H9 (cell line): Measurements from ENCODE around the gene MTCL1. TPM values are rescaled to one million over a fixed set of nuclear protein-coding genes. Genes with fewer than 3 reads are reported as not detected.

Experiments
- DNase-seq: peaks from one replicate; pipeline ENCODE4 v3.0.0-alpha.2; 2017
- H2AFZ ChIP-seq: one replicate; pipeline ENCODE4 v1.6.1; 2013; ENCODE audit warnings: mild to moderate bottlenecking, low read length, control low read depth, moderate library complexity
- H2AK5ac ChIP-seq: 2 replicates; pipeline ENCODE4 v1.6.1; 2013; ENCODE audit warnings: low read length, control low read depth, mixed read lengths; ENCODE audit not compliant: insufficient read length
- H2BK120ac ChIP-seq: one replicate; pipeline ENCODE4 v1.6.1; 2013; ENCODE audit warnings: low read depth, mild to moderate bottlenecking, low read length, control low read depth, inconsistent platforms; ENCODE audit not compliant: poor library complexity, severe bottlenecking
- H2BK12ac ChIP-seq: 2 replicates; pipeline ENCODE4 v1.6.1; 2013; ENCODE audit warnings: low read length, control low read depth, mixed read lengths, low read depth; ENCODE audit not compliant: insufficient read length
- H2BK15ac ChIP-seq: 2 replicates; pipeline ENCODE4 v1.6.1; 2013; ENCODE audit warnings: low read depth, low read length, control low read depth
- H2BK20ac ChIP-seq: one replicate; pipeline ENCODE4 v1.6.1; 2013; ENCODE audit warnings: low read depth, mild to moderate bottlenecking, low read length, control low read depth, inconsistent platforms; ENCODE audit not compliant: poor library complexity, severe bottlenecking
- H2BK5ac ChIP-seq: 2 replicates; pipeline ENCODE4 v1.6.1; 2013; ENCODE audit warnings: low read length, control low read depth, mixed read lengths; ENCODE audit not compliant: insufficient read length
- H3K14ac ChIP-seq: 2 replicates; pipeline ENCODE4 v1.6.1; 2013; ENCODE audit warnings: low read length, control low read depth; ENCODE audit not compliant: insufficient read depth
- H3K18ac ChIP-seq: 2 replicates; pipeline ENCODE4 v1.6.1; 2013; ENCODE audit warnings: low read depth, mild to moderate bottlenecking, mixed read lengths, low read length, control low read depth; ENCODE audit not compliant: insufficient read length
- H3K23ac ChIP-seq: 2 replicates; pipeline ENCODE4 v1.6.1; 2013; ENCODE audit warnings: low read length, control low read depth, mixed read lengths, low read depth; ENCODE audit not compliant: insufficient read length
- H3K23me2 ChIP-seq: 2 replicates; pipeline ENCODE4 v1.6.1; 2013; ENCODE audit warnings: low read depth, mild to moderate bottlenecking, mixed read lengths, low read length, control low read depth; ENCODE audit not compliant: insufficient read length, poor library complexity, severe bottlenecking
- H3K27ac ChIP-seq: 2 replicates; pipeline ENCODE4 v1.5.1; 2013; ENCODE audit warnings: low read length, control low read depth, mixed read lengths, low read depth; ENCODE audit not compliant: insufficient read length
- H3K27me3 ChIP-seq: 2 replicates; pipeline ENCODE4 v1.6.1; 2013; ENCODE audit warnings: low read length, control low read depth, inconsistent platforms; ENCODE audit not compliant: insufficient read depth
- H3K4ac ChIP-seq: 2 replicates; pipeline ENCODE4 v1.6.1; 2013; ENCODE audit warnings: low read depth, mild to moderate bottlenecking, control low read depth, inconsistent platforms, low read length, moderate library complexity
- H3K4me1 ChIP-seq: 2 replicates; pipeline ENCODE4 v1.6.1; 2013; ENCODE audit warnings: low read length, control low read depth, inconsistent platforms; ENCODE audit not compliant: insufficient read depth
- H3K4me2 ChIP-seq: 2 replicates; pipeline ENCODE4 v1.6.1; 2013; ENCODE audit warnings: low read length, control low read depth, mixed read lengths; ENCODE audit not compliant: insufficient read length, insufficient read depth
- H3K56ac ChIP-seq: 2 replicates; pipeline ENCODE4 v1.6.1; 2013; ENCODE audit warnings: low read depth, mild to moderate bottlenecking, mixed read lengths, low read length, control low read depth; ENCODE audit not compliant: insufficient read length
- H3K79me1 ChIP-seq: 2 replicates; pipeline ENCODE4 v1.6.1; 2013; ENCODE audit warnings: low read depth, mild to moderate bottlenecking, moderate library complexity, low read length, control low read depth, inconsistent platforms; ENCODE audit not compliant: insufficient read depth, poor library complexity, severe bottlenecking
- H3K79me2 ChIP-seq: 2 replicates; pipeline ENCODE4 v1.6.1; 2013; ENCODE audit warnings: low read length, control low read depth, inconsistent platforms; ENCODE audit not compliant: insufficient read depth
- H3K9ac ChIP-seq: 2 replicates; pipeline ENCODE4 v1.6.1; 2013; ENCODE audit warnings: low read length, control low read depth, mixed read lengths; ENCODE audit not compliant: insufficient read length; ENCODE audit errors: extremely low read depth
- H3K9me3 ChIP-seq: one replicate; pipeline ENCODE4 v1.6.1; 2013; ENCODE audit warnings: low read depth, low read length, inconsistent platforms; ENCODE audit not compliant: control insufficient read depth
- H3T11ph ChIP-seq: one replicate; pipeline ENCODE4 v1.6.1; 2013; ENCODE audit warnings: mild to moderate bottlenecking, low read length, control low read depth, inconsistent platforms
- H4K20me1 ChIP-seq: one replicate; pipeline ENCODE4 v1.6.1; 2013; ENCODE audit not compliant: control insufficient read depth, insufficient read length, insufficient read depth
- H4K5ac ChIP-seq: 2 replicates; pipeline ENCODE4 v1.6.1; 2013; ENCODE audit warnings: low read depth, mild to moderate bottlenecking, mixed read lengths, low read length, control low read depth; ENCODE audit not compliant: insufficient read length
- H4K8ac ChIP-seq: replicated peaks from 2 replicates; pipeline ENCODE4 v1.6.1; 2013; ENCODE audit warnings: low read length, control low read depth, mixed read lengths, low read depth; ENCODE audit not compliant: insufficient read length
- H4K91ac ChIP-seq: 2 replicates; pipeline ENCODE4 v1.6.1; 2013; ENCODE audit warnings: low read depth, mild to moderate bottlenecking, moderate library complexity, mixed read lengths, low read length, control low read depth; ENCODE audit not compliant: insufficient read length
- H3K27ac Mint-ChIP-seq, 3 experiments: 2 replicates in 2 of 3; 3 replicates in 1 of 3; pipeline ENCODE4 v1.8.0; 2020 to 2021; ENCODE audit warnings: mixed read lengths in 3 of 3, mild to moderate bottlenecking in 1 of 3, moderate library complexity in 1 of 3
- H3K27me3 Mint-ChIP-seq: 2 replicates; pipeline ENCODE4 v1.8.0; 2021; ENCODE audit warnings: low read depth, mild to moderate bottlenecking, moderate library complexity, mixed read lengths
- H3K36me3 Mint-ChIP-seq, 3 experiments: 2 replicates in 2 of 3; 3 replicates in 1 of 3; pipeline ENCODE4 v1.8.0; 2020 to 2021; ENCODE audit warnings: low read depth in 3 of 3, mixed read lengths in 3 of 3; ENCODE audit not compliant: insufficient read depth in 1 of 3
- H3K4me1 Mint-ChIP-seq, 2 experiments: 2 replicates each; pipeline ENCODE4 v1.8.0; 2020; ENCODE audit warnings: mixed read lengths in 2 of 2
- H3K4me3 Mint-ChIP-seq, 2 experiments: 2 replicates in 1 of 2; 3 replicates in 1 of 2; pipeline ENCODE4 v1.8.0; 2020 to 2021; ENCODE audit warnings: mild to moderate bottlenecking in 2 of 2, mixed read lengths in 2 of 2, moderate library complexity in 1 of 2
- H3K9me3 Mint-ChIP-seq, 2 experiments: 2 replicates in 1 of 2; 3 replicates in 1 of 2; pipeline ENCODE4 v1.8.0; 2020; ENCODE audit warnings: mild to moderate bottlenecking in 2 of 2, mixed read lengths in 2 of 2, moderate library complexity in 1 of 2
- CTCF ChIP-seq: fragments of 200-600 bp; sonication (generic); conservative IDR thresholded peaks from 3 replicates; pipeline ENCODE4 v1.8.0; 2021; ENCODE audit warnings: antibody characterized with exemption, mild to moderate bottlenecking
- total RNA-seq: library from RNA; stranded (reverse); gene quantifications from 2 replicates; pipeline ENCODE4 v1.2.1, GENCODE V29; 2021

The MTCL1 gene
- total RNA-seq, 1 experiment from 2014 or later, result 50.7 TPM

- Mint-ChIP-seq H3K9me3 (peaks cover 0 to under 1% of the 10 kb centered on the region in 2 experiments; a peak in 1 of 5 replicates), H3K4me3 (no peak overlapping the region), H3K4me1 (peaks cover 14 to 23% of the 10 kb centered on the region in 2 experiments), H3K27ac (no peak overlapping the region; a peak in 1 of 7 replicates), H3K27me3 (no peaks in the 10 kb centered on the region), H3K36me3 (peaks cover 0 to 2% (median 1%) of the 10 kb centered on the region in 3 experiments; a peak in 3 of 7 replicates)
- H2BK12ac ChIP-seq, result no peak overlapping the region
- H3K4ac ChIP-seq, result no peak overlapping the region
- no peak overlapping the region for H2BK20ac ChIP-seq
- TF ChIP-seq CTCF, result no peak
- H3K18ac ChIP-seq, result no peak overlapping the region
- no peak overlapping the region for H3K23ac ChIP-seq
- no peaks in the 10 kb centered on the region for H3K79me1 ChIP-seq
- no peak overlapping the region for H3K27ac ChIP-seq
- no peak overlapping the region for H4K8ac ChIP-seq
- no peak overlapping the region for H2BK120ac ChIP-seq
- no peak overlapping the region for H2AK5ac ChIP-seq
- H4K20me1 ChIP-seq, result no peaks in the 10 kb centered on the region
- no peak overlapping the region for H3K9ac ChIP-seq
- H3K4me1 ChIP-seq, result no peaks in the 10 kb centered on the region; the same call in 1 of the 2 replicates
- H4K91ac ChIP-seq, result no peak overlapping the region
- H2AFZ ChIP-seq, result no peak overlapping the region
- H4K5ac ChIP-seq, result no peak overlapping the region
- no peaks in the 10 kb centered on the region for H3K23me2 ChIP-seq
- H3T11ph ChIP-seq, result no peak overlapping the region
- no peak overlapping the region for H2BK15ac ChIP-seq
- H3K56ac ChIP-seq, result no peak overlapping the region
- DNase-seq, result no peak
- H3K9me3 ChIP-seq, result no peaks in the 10 kb centered on the region
- no peaks in the 10 kb centered on the region for H3K27me3 ChIP-seq
- no peak overlapping the region for H2BK5ac ChIP-seq
- no peak overlapping the region for H3K14ac ChIP-seq
- H3K4me2 ChIP-seq, result no peak overlapping the region
- H3K79me2 ChIP-seq, result no peaks in the 10 kb centered on the region
These were observed 37.0 kb upstream of the MTCL1 start for GRCh38 chr18:8668381-8668780.
